Gastrocnemius medialis (tissue), 4 donors: ENCODE measurements around the gene AFDN. TPM values are rescaled to one million over a fixed set of nuclear protein-coding genes. Genes with fewer than 3 reads are reported as not detected.

ENCODE experiments used
- ATAC-seq, 2 donors: fragments of 150-250 bp; one replicate each; pipeline ENCODE4 v1.9.1; 2016
- DNase-seq, 2 donors: peaks; one replicate each; pipeline ENCODE4 v3.0.0-alpha.2; 2019
- H3K27ac ChIP-seq, 4 donors: fragments of 200-600 bp; sonication (generic); 1 replicate in 1 of 4; 2 replicates in 3 of 4; pipeline ENCODE4 v1.5.1; 2016 to 2018; ENCODE audit warnings: mild to moderate bottlenecking in 2 of 4, moderate library complexity in 1 of 4
- H3K27me3 ChIP-seq, 3 donors: fragments of 200-600 bp; sonication (generic) in 2 of 3; 1 replicate in 1 of 3; 2 replicates in 2 of 3; pipeline versions ENCODE4 v1.5.1 to v1.6.0; 2016 to 2019; ENCODE audit warnings: mild to moderate bottlenecking in 1 of 3, moderate library complexity in 1 of 3
- H3K36me3 ChIP-seq, 2 donors: fragments of 200-600 bp; sonication (generic) in 1 of 2; one replicate each; pipeline ENCODE4 v1.5.1; 2017 to 2018
- H3K4me1 ChIP-seq, 2 donors: fragments of 200-600 bp; sonication (generic) in 1 of 2; one replicate each; pipeline ENCODE4 v1.5.1; 2016 to 2017; ENCODE audit warnings: mild to moderate bottlenecking in 2 of 2
- H3K4me3 ChIP-seq, 4 donors: fragments of 200-600 bp; sonication (generic) in 3 of 4; 1 replicate in 1 of 4; 2 replicates in 3 of 4; pipeline ENCODE4 v1.5.1; 2016 to 2019; ENCODE audit warnings: mild to moderate bottlenecking in 2 of 4
- H3K9me3 ChIP-seq, 3 donors: fragments of 200-600 bp; sonication (generic) in 2 of 3; 1 replicate in 1 of 3; 2 replicates in 2 of 3; pipeline ENCODE4 v1.5.1; 2016 to 2019
- CTCF ChIP-seq, 5 experiments: fragments of 450-650 bp in 3 of 5; fragments of 200-600 bp in 2 of 5; sonication (generic) in 2 of 5; IDR thresholded peaks in 4 of 5; conservative IDR thresholded peaks in 1 of 5; 1 replicate in 4 of 5; 2 replicates in 1 of 5; pipeline ENCODE4 v1.5.1; 2016 to 2019; ENCODE audit warnings: antibody characterized with exemption in 5 of 5, mild to moderate bottlenecking in 3 of 5, moderate library complexity in 3 of 5
- POLR2A ChIP-seq, 2 donors: fragments of 450-650 bp; IDR thresholded peaks; one replicate each; pipeline ENCODE4 v1.6.1; 2017; ENCODE audit warnings: antibody characterized with exemption in 2 of 2, mild to moderate bottlenecking in 2 of 2, moderate library complexity in 2 of 2
- in situ Hi-C, 4 donors: fragments of 200-750 bp; cut with MboI; loops; one replicate each; pipeline versions ENCODE4 v1.15.0 to v1.8.0; 2017; ENCODE audit warnings: low sequenced_read_pairs in 4 of 4
- intact Hi-C: fragments of 100-400 bp; cut with DNase I; formaldehyde crosslinking; loops from one replicate; pipeline ENCODE4 v1.15.1; 2023; ENCODE audit warnings: low total_unique reads
- total RNA-seq, 4 donors: library from RNA; depleted of rRNA; stranded (reverse); fragments of >200 nt; gene quantifications; one replicate each; pipeline versions ENCODE4 v1.1.0 to v1.2.3, GENCODE V29; 2016

AFDN gene
- total RNA-seq, 4 donors from 2014 or later = 22.2 to 66.0 (median 30.0) TPM

- DNase-seq (peak in 1 of 2 donors; percentile 28), ATAC-seq (peak; percentile 56 to 68)
- peak overlapping the region in 3 of 4 donors; percentile 28 to 46 (median 40) for H3K27ac ChIP-seq
- TF ChIP-seq POLR2A (IDR thresholded peaks at IDR 0.05) = no peak
- TF ChIP-seq CTCF (IDR thresholded peaks at IDR 0.05 in 4 of 5, conservative IDR thresholded peaks at IDR 0.05 in 1 of 5) = no peak
- H3K9me3 ChIP-seq = peaks cover 0 to 10% (median 0%) of the 10 kb centered on the region in 3 donors
- peaks cover 0 to 3% (median 0%) of the 10 kb centered on the region in 3 donors for H3K27me3 ChIP-seq
- H3K36me3 ChIP-seq = no peaks in the 10 kb centered on the region
- no peak overlapping the region for H3K4me3 ChIP-seq
- no peaks in the 10 kb centered on the region for H3K4me1 ChIP-seq
- intact Hi-C loops (no loop called here), in situ Hi-C loops (no loop called here)
These were observed 181.1 kb downstream of the AFDN start for GRCh38 chr6:168007592-168008338.

- in situ Hi-C loops = no loop called here
- Histone ChIP-seq H3K27ac (no peak overlapping the region), H3K4me3 (no peak overlapping the region), H3K4me1 (no peaks in the 10 kb centered on the region), H3K27me3 (no peaks in the 10 kb centered on the region), H3K9me3 (peaks cover 0 to 10% (median 0%) of the 10 kb centered on the region in 3 donors), H3K36me3 (no peaks in the 10 kb centered on the region)
- DNase-seq (no peak), ATAC-seq (no peak)
- TF ChIP-seq CTCF (IDR thresholded peaks at IDR 0.05 in 4 of 5, conservative IDR thresholded peaks at IDR 0.05 in 1 of 5) (no peak), POLR2A (IDR thresholded peaks at IDR 0.05) (no peak)
- intact Hi-C loops = no loop called here
These were observed 182.6 kb downstream of the AFDN start for GRCh38 chr6:168009331-168009730.

- intact Hi-C loops = no loop called here
- in situ Hi-C loops = no loop called here
- Histone ChIP-seq H3K27me3 (no peaks in the 10 kb centered on the region), H3K4me1 (no peaks in the 10 kb centered on the region), H3K4me3 (no peak overlapping the region), H3K36me3 (no peaks in the 10 kb centered on the region), H3K27ac (no peak overlapping the region), H3K9me3 (peaks cover 0 to 10% (median 0%) of the 10 kb centered on the region in 3 donors)
- DNase-seq (no peak), ATAC-seq (no peak)
- no peak for TF ChIP-seq POLR2A (IDR thresholded peaks at IDR 0.05)
These were observed 184.6 kb downstream of the AFDN start for GRCh38 chr6:168011291-168011690.

GRCh38 chr6:168012431-168013249 lies 185.9 kb downstream of the AFDN start:
- Histone ChIP-seq H3K27ac (no peak overlapping the region), H3K4me1 (no peaks in the 10 kb centered on the region), H3K36me3 (no peaks in the 10 kb centered on the region), H3K27me3 (peaks cover 0 to 2% (median 0%) of the 10 kb centered on the region in 3 donors), H3K9me3 (peaks cover 0 to 10% (median 0%) of the 10 kb centered on the region in 3 donors), H3K4me3 (no peak overlapping the region)
- intact Hi-C loops = no loop called here
- DNase-seq (no peak), ATAC-seq (no peak)
- TF ChIP-seq POLR2A (IDR thresholded peaks at IDR 0.05) (no peak), CTCF (IDR thresholded peaks at IDR 0.05 in 4 of 5, conservative IDR thresholded peaks at IDR 0.05 in 1 of 5) (no peak)
- in situ Hi-C loops = no loop called here
